Tibial nerve (tissue), 4 donors: ENCODE measurements around the gene APELA. TPM values are rescaled to one million over a fixed set of nuclear protein-coding genes. Genes with fewer than 3 reads are reported as not detected.
"Not testable (repeated sequence)": the region's sequence is repeated elsewhere in the genome, so short reads cannot be mapped to it uniquely, and the experiment has no call there.

Experiments
- DNase-seq, 2 donors: peaks; one replicate each; pipeline ENCODE4 v3.0.0-alpha.2; 2019; ENCODE audit warnings: low spot score in 2 of 2
- H3K27ac ChIP-seq, 4 donors: fragments of 200-600 bp; sonication (generic) in 3 of 4; one replicate each; pipeline ENCODE4 v1.5.1; 2017 to 2019; ENCODE audit warnings: mild to moderate bottlenecking in 1 of 4
- H3K27me3 ChIP-seq, 2 donors: fragments of 200-600 bp; sonication (generic) in 1 of 2; one replicate each; pipeline versions ENCODE4 v1.5.1 to v1.6.0; 2017 to 2019
- H3K36me3 ChIP-seq, 3 donors: fragments of 200-600 bp; sonication (generic); one replicate each; pipeline ENCODE4 v1.5.1; 2018 to 2019
- H3K4me1 ChIP-seq, 4 donors: fragments of 200-600 bp; sonication (generic) in 3 of 4; one replicate each; pipeline ENCODE4 v1.5.1; 2017 to 2019
- H3K4me3 ChIP-seq, 4 donors: fragments of 200-600 bp; sonication (generic) in 3 of 4; one replicate each; pipeline ENCODE4 v1.5.1; 2017 to 2019; ENCODE audit warnings: mild to moderate bottlenecking in 1 of 4, moderate library complexity in 1 of 4
- H3K9me3 ChIP-seq, 4 donors: fragments of 200-600 bp; sonication (generic) in 3 of 4; one replicate each; pipeline ENCODE4 v1.5.1; 2017 to 2019
- EP300 ChIP-seq, 2 donors: sonication (generic); formaldehyde crosslinking; IDR thresholded peaks; one replicate each; pipeline ENCODE4 v1.6.1; 2017; ENCODE audit warnings: antibody characterized with exemption in 2 of 2, mild to moderate bottlenecking in 1 of 2
- POLR2A ChIP-seq, 2 donors: fragments of 450-650 bp; IDR thresholded peaks; one replicate each; pipeline ENCODE4 v1.6.1; 2017; ENCODE audit warnings: antibody characterized with exemption in 2 of 2, mild to moderate bottlenecking in 2 of 2, moderate library complexity in 2 of 2
- WGBS, 2 donors: methylation state at CpG; one replicate each; pipeline ENCODE4 v1.1.5; 2018; 5-methylcytosine and 5-hydroxymethylcytosine counted together
- total RNA-seq, 4 donors: library from RNA; depleted of rRNA; stranded (reverse); fragments of >200 nt; gene quantifications; one replicate each; pipeline ENCODE4 v1.1.0, GENCODE V29; 2016
- TF ChIP-seq, protein P1 (sequence below), 5 experiments: fragments of 200-600 bp in 3 of 5; fragments of 450-650 bp in 2 of 5; sonication (generic) in 3 of 5; IDR thresholded peaks; one replicate each; pipeline ENCODE4 v1.5.1; 2016 to 2019; ENCODE audit warnings: antibody characterized with exemption in 5 of 5, mild to moderate bottlenecking in 3 of 5, moderate library complexity in 2 of 5

Gene APELA
- total RNA-seq, 4 donors from 2014 or later = not detected

DNA sequence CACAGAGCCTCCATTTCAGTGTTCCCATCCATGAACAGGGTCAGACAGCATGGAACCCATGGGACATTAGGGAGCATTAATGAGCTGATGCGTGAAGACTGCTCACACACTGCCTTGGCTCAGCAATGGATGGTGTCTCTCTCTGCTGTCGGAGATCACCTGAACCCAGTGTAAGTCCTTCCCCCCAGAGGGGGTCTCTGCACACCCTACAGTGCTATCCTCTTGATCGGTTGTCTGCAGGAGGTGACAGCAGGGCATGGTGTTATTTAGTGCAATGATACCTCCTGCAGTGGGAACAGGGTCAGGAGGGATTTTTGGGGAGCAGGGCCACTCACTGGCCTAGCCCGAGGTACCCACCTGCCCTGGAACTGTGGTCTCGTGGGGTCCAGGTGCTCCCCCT is 25.6 kb downstream of the APELA start:
- DNase-seq = no peak
- TF ChIP-seq, protein P1, sequence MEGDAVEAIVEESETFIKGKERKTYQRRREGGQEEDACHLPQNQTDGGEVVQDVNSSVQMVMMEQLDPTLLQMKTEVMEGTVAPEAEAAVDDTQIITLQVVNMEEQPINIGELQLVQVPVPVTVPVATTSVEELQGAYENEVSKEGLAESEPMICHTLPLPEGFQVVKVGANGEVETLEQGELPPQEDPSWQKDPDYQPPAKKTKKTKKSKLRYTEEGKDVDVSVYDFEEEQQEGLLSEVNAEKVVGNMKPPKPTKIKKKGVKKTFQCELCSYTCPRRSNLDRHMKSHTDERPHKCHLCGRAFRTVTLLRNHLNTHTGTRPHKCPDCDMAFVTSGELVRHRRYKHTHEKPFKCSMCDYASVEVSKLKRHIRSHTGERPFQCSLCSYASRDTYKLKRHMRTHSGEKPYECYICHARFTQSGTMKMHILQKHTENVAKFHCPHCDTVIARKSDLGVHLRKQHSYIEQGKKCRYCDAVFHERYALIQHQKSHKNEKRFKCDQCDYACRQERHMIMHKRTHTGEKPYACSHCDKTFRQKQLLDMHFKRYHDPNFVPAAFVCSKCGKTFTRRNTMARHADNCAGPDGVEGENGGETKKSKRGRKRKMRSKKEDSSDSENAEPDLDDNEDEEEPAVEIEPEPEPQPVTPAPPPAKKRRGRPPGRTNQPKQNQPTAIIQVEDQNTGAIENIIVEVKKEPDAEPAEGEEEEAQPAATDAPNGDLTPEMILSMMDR (IDR thresholded peaks at IDR 0.05) = no peak
- no peak for TF ChIP-seq POLR2A (IDR thresholded peaks at IDR 0.05)
- TF ChIP-seq EP300 (IDR thresholded peaks at IDR 0.05) = no peak
- H3K4me3 ChIP-seq = no peak overlapping the region
- H3K27me3 ChIP-seq = no peaks in the 10 kb centered on the region
- H3K36me3 ChIP-seq = no peaks in the 10 kb centered on the region
- H3K27ac ChIP-seq = no peak overlapping the region
- H3K9me3 ChIP-seq = no peaks in the 10 kb centered on the region
- WGBS, 2 donors = 87 to 100% methylated on average over 5 of the region's 5 CpGs
- H3K4me1 ChIP-seq = no peaks in the 10 kb centered on the region

DNA sequence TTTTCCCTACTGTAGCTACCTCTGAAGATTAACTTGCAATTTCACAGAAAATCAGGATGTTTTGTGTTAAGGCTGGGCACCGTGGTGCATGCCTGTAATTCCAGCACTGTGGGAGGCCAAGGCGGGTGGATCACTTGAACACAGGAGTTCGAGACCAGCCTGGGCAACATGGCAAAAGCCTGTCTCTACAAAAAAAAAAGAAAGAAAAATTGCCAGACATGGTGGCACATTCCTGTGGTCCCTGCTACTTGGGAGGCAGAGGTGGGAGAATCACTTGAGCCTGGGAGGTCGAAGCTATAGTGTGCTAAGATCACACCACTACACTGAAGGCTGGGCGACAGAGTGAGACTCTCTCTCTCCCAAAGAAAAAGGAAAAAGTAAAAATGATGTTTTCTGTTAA is 27.4 kb downstream of the APELA start:
- WGBS, 2 donors = 75 to 85% methylated on average over 5 of the region's 5 CpGs
- Histone ChIP-seq H3K4me3 (no peak overlapping the region), H3K36me3 (no peaks in the 10 kb centered on the region)

GRCh38 chr4:164904941-164905340 is 28.0 kb downstream of the APELA start:
- no peak overlapping the region for H3K27ac ChIP-seq
- H3K27me3 ChIP-seq = no peaks in the 10 kb centered on the region
- H3K36me3 ChIP-seq = no peaks in the 10 kb centered on the region
- no peak for DNase-seq
- H3K4me1 ChIP-seq = no peaks in the 10 kb centered on the region
- TF ChIP-seq, protein P1 (IDR thresholded peaks at IDR 0.05) = no peak
- TF ChIP-seq POLR2A (IDR thresholded peaks at IDR 0.05) (no peak), EP300 (IDR thresholded peaks at IDR 0.05) (no peak)
- 75 to 78% methylated on average over 2 of the region's 2 CpGs for WGBS, 2 donors
- peaks cover 0 to 12% (median 0%) of the 10 kb centered on the region in 4 donors for H3K9me3 ChIP-seq
- no peak overlapping the region for H3K4me3 ChIP-seq

More for the DNA sequence above, 27.4 kb downstream of the APELA start:
- Histone ChIP-seq H3K9me3 (peaks cover 0 to 7% (median 0%) of the 10 kb centered on the region in 4 donors), H3K27ac (no peak overlapping the region), H3K4me1 (no peaks in the 10 kb centered on the region), H3K27me3 (no peaks in the 10 kb centered on the region)
- no peak for DNase-seq
- TF ChIP-seq EP300 (IDR thresholded peaks at IDR 0.05) = no peak
- no peak for TF ChIP-seq POLR2A (IDR thresholded peaks at IDR 0.05)
- TF ChIP-seq, protein P1 (IDR thresholded peaks at IDR 0.05) = no peak

DNA sequence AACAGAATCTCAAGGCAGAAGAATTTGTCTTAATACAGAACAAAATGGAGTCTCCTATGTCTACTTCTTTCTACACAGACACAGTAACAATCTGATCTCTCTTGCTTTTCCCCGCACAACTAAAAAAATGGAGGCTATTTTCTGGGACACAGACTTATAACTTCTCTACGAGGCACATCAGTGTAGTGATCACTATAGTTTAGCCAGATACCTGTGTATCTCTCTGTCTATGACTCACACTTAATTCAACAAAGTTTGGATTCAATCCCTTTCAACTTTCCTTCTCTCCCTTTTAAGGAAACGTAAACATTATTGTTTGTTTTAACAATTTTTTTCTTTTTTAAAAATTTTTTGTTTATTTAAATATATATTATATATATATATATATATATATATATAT is 29.4 kb downstream of the APELA start:
- TF ChIP-seq POLR2A (IDR thresholded peaks at IDR 0.05) = no peak
- TF ChIP-seq EP300 (IDR thresholded peaks at IDR 0.05) = no peak
- TF ChIP-seq, protein P1 (IDR thresholded peaks at IDR 0.05) = no peak
- DNase-seq = no peak
- Histone ChIP-seq H3K4me3 (no peak overlapping the region), H3K36me3 (no peaks in the 10 kb centered on the region), H3K27me3 (no peaks in the 10 kb centered on the region), H3K4me1 (no peaks in the 10 kb centered on the region), H3K9me3 (peaks cover 0 to 12% (median 0%) of the 10 kb centered on the region in 4 donors), H3K27ac (no peak overlapping the region)
- WGBS, 2 donors = 60 to 63% methylated on average over 3 of the region's 3 CpGs

GRCh38 chr4:164913506-164913905 is 36.5 kb downstream of the APELA start:
- H3K4me3 ChIP-seq, DNase-seq, H3K27ac ChIP-seq, H3K36me3 ChIP-seq, H3K27me3 ChIP-seq, H3K4me1 ChIP-seq: not testable (repeated sequence)
- peaks cover 0 to 12% (median 0%) of the 10 kb centered on the region in 4 donors for H3K9me3 ChIP-seq
- WGBS, 2 donors = 82 to 88% methylated on average over 2 of the region's 2 CpGs

GRCh38 chr4:164918956-164919355 is 42.0 kb downstream of the APELA start:
- DNase-seq = no peak
- WGBS, 2 donors = 71 to 74% methylated on average over 3 of the region's 3 CpGs
- no peak overlapping the region for H3K27ac ChIP-seq

More at GRCh38 chr4:164918956-164919355, 42.0 kb downstream of the APELA start:
- H3K4me3 ChIP-seq = no peak overlapping the region
- peaks cover 0 to 15% (median 0%) of the 10 kb centered on the region in 4 donors for H3K9me3 ChIP-seq
- no peaks in the 10 kb centered on the region for H3K27me3 ChIP-seq
- no peaks in the 10 kb centered on the region for H3K4me1 ChIP-seq
- no peaks in the 10 kb centered on the region for H3K36me3 ChIP-seq
- TF ChIP-seq, protein P1 (IDR thresholded peaks at IDR 0.05) = no peak
- TF ChIP-seq EP300 (IDR thresholded peaks at IDR 0.05) (no peak), POLR2A (IDR thresholded peaks at IDR 0.05) (no peak)
